GM18505 (cell line): ENCODE results near the gene BAHD1.
"Not testable (repeated sequence)": the region's sequence is repeated elsewhere in the genome, so short reads cannot be mapped to it uniquely, and the experiment has no call there.

Experiments used
- ATAC-seq: cut with Tn5 transposase; IDR thresholded peaks from one replicate; pipeline ENCODE4 v1.9.1; 2021; ENCODE audit not compliant: unreplicated experiment
- POLR2A ChIP-seq: IDR thresholded peaks from 4 replicates; pipeline ENCODE4 v1.6.1; 2011; ENCODE audit warnings: borderline replicate concordance; ENCODE audit not compliant: insufficient read depth, insufficient read length; ENCODE audit errors: extremely low read depth

The BAHD1 gene

GRCh38 chr15:40445421-40445922 lies 4.7 kb downstream of the BAHD1 start:
- no peak for ATAC-seq

GRCh38 chr15:40446144-40446543 lies 5.4 kb downstream of the BAHD1 start:
- ATAC-seq: no peak
- no peak for TF ChIP-seq POLR2A

More at GRCh38 chr15:40445421-40445922, 4.7 kb downstream of the BAHD1 start:
- TF ChIP-seq POLR2A: no peak

- no peak for TF ChIP-seq POLR2A
- no peak for ATAC-seq
Observed at GRCh38 chr15:40448354-40448753, 7.6 kb downstream of the BAHD1 start.

GRCh38 chr15:40449275-40449674 lies 8.5 kb downstream of the BAHD1 start:
- ATAC-seq: no peak
- TF ChIP-seq POLR2A: no peak

GRCh38 chr15:40450047-40450446 lies 9.3 kb downstream of the BAHD1 start:
- ATAC-seq: no peak
- no peak for TF ChIP-seq POLR2A

- no peak for ATAC-seq
- TF ChIP-seq POLR2A: no peak
Observed at GRCh38 chr15:40451527-40452158, 10.9 kb downstream of the BAHD1 start.

GRCh38 chr15:40452296-40453090 lies 11.7 kb downstream of the BAHD1 start:
- no peak for TF ChIP-seq POLR2A
- no peak for ATAC-seq

- ATAC-seq: not testable (repeated sequence)
Observed at GRCh38 chr15:40453941-40454340, 13.2 kb downstream of the BAHD1 start.

GRCh38 chr15:40454904-40455391 lies 14.2 kb downstream of the BAHD1 start:
- no peak for ATAC-seq
- no peak for TF ChIP-seq POLR2A

- no peak for ATAC-seq
- TF ChIP-seq POLR2A: no peak
Observed at GRCh38 chr15:40456299-40456712, 15.6 kb downstream of the BAHD1 start.

- no peak for ATAC-seq
- TF ChIP-seq POLR2A: no peak
Observed at GRCh38 chr15:40456738-40457137, 16.0 kb downstream of the BAHD1 start.

- TF ChIP-seq POLR2A: no peak
- no peak for ATAC-seq
Observed at GRCh38 chr15:40458495-40459371, 18.0 kb downstream of the BAHD1 start.

GRCh38 chr15:40459391-40460015 lies 18.8 kb downstream of the BAHD1 start:
- no peak for TF ChIP-seq POLR2A
- no peak for ATAC-seq

- no peak for TF ChIP-seq POLR2A
- no peak for ATAC-seq
Observed at GRCh38 chr15:40460404-40460803, 19.7 kb downstream of the BAHD1 start.
